ENCODE results near the gene SUN3.
"Not testable (repeated sequence)": the region's sequence is repeated elsewhere in the genome, so short reads cannot be mapped to it uniquely, and the experiment has no call there.

Gene SUN3

GRCh38 chr7:47942651-47943050 lies 86.3 kb downstream of the SUN3 start:
- not testable (repeated sequence) for DNase-seq (ENCODE audit: low read depth); H3K27me3 ChIP-seq (replicated peaks; ENCODE audit: control insufficient read depth, insufficient read depth, low read length); H3K4me3 ChIP-seq (ENCODE audit: low read length); H3K9me3 ChIP-seq (ENCODE audit: control insufficient read depth, low read length); H3K36me3 ChIP-seq (ENCODE audit: control insufficient read depth, insufficient read depth, low read length, severe bottlenecking); H3K9ac ChIP-seq (ENCODE audit: low read length)
- peaks cover 29% of the 10 kb centered on the region for H3K4me1 ChIP-seq (ENCODE audit: control insufficient read depth, insufficient read depth, low read length)

DNA sequence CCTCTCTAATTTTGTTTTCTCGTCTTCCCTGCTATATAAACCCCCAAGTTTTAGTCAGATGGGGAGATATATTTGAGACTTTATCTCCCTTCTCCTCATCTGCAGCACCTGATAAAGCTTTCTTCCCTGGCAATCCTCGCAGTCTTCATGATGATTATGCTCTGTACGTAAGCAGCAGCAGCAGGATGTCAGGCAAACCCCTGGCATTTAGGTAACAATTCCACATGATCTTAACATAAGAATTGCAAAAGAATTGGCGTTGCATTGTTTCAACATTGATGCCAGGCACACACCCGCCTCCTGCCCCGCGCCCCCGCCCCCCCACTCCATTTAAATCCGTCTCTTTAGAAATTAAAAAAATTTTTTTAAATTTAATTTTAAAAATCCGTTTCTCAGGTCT lies 86.8 kb downstream of the SUN3 start:
- H3K9ac ChIP-seq (ENCODE audit: low read length), result peak overlapping the region; percentile 79
- peaks cover 29% of the 10 kb centered on the region for H3K4me1 ChIP-seq (ENCODE audit: control insufficient read depth, insufficient read depth, low read length)
- no peaks in the 10 kb centered on the region for H3K9me3 ChIP-seq (ENCODE audit: control insufficient read depth, low read length)
- H3K36me3 ChIP-seq (ENCODE audit: control insufficient read depth, insufficient read depth, low read length, severe bottlenecking), result no peaks in the 10 kb centered on the region
- DNase-seq (ENCODE audit: low read depth), result no peak
- no peaks in the 10 kb centered on the region for H3K27me3 ChIP-seq (replicated peaks; ENCODE audit: control insufficient read depth, insufficient read depth, low read length)
- peak overlapping the region; percentile 46 for H3K4me3 ChIP-seq (ENCODE audit: low read length)

DNA sequence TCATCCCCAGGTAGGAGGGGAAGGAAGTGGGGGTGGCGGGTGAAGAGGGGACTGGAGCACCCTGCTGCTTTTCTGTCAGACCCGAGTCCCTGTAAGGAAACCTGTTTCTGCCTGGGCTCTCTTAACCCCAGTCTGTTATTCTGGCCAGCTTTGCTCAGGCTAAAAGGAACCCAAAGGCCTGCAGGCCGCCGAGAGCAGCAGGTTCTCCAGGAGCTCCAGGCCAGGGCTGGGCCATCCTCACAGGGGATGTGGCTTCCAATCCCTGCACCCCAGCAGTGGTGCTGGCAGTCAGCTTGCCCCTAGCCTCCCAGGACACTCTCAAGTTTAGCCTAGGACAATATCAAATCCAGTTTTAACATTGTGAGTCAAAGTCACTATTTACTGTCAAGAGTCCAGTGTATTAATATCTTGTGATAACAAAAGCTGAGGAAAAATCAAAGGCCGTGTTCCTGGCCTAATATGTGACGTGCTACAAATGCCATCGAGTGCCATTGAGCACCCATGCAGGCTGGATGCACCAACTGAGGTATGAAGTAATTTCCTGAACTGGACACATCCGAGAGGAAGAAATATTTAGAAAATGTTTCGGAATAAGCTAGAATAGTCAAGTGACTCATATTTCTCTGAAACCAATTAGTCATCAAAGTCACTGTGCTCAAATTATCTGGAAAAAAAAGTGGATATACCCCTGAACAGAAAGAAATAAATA lies 87.6 kb downstream of the SUN3 start:
- Histone ChIP-seq H3K4me3 (ENCODE audit: low read length) (peak overlapping the region; percentile 46), H3K36me3 (ENCODE audit: control insufficient read depth, insufficient read depth, low read length, severe bottlenecking) (no peaks in the 10 kb centered on the region), H3K4me1 (ENCODE audit: control insufficient read depth, insufficient read depth, low read length) (peaks cover 29% of the 10 kb centered on the region), H3K9me3 (ENCODE audit: control insufficient read depth, low read length) (no peaks in the 10 kb centered on the region), H3K9ac (ENCODE audit: low read length) (peak overlapping the region; percentile 79), H3K27me3 (replicated peaks; ENCODE audit: control insufficient read depth, insufficient read depth, low read length) (no peaks in the 10 kb centered on the region)
- DNase-seq (ENCODE audit: low read depth), result peak; percentile 82

DNA sequence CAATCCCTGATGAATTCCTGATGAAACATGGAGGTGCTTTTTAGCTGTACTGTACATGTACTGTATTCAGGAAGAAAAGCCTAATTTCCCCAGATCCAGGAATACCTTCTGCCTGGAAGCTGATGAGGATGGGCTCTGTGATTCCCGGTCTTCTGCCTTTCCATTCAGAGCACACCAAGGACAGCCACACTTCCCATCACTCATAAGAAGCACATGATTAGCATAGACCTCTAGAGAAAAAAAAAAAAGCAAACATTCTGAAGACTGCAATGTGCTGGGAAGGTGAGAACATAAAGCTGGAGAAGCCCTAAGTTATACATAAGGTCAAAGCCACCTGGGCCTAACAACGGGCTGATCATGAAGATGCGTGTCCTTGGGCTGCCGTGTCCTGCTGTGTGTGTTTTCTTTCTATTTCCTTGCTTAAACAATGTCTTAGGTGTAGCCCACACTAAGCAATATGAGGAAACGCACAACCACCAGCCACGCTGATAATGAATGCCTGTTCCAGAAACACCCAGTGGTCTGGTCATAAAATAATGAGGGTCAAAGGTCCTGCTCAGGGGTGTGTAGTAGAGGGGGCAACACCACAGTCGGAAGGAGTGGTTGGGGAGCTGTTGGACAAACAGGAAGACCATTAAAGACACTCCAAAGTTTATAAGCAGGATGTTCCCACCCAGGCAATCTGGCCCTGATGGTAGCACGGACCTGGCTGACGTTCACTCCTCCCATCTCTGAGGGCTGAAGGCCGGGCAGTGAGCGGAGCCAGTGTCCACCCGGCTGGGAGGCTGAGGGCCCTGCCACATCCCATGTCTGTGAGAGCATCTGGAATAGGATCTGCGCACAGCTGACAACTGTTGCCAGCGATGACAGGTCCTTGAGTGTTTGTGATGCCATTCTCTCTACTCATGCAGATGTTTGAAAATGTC lies 88.6 kb downstream of the SUN3 start:
- peak; percentile 52 for DNase-seq (ENCODE audit: low read depth)
- no peaks in the 10 kb centered on the region for H3K27me3 ChIP-seq (replicated peaks; ENCODE audit: control insufficient read depth, insufficient read depth, low read length)
- H3K36me3 ChIP-seq (ENCODE audit: control insufficient read depth, insufficient read depth, low read length, severe bottlenecking), result no peaks in the 10 kb centered on the region
- peak overlapping the region; percentile 68 for H3K9ac ChIP-seq (ENCODE audit: low read length)
- H3K4me1 ChIP-seq (ENCODE audit: control insufficient read depth, insufficient read depth, low read length), result peaks cover 29% of the 10 kb centered on the region
- H3K9me3 ChIP-seq (ENCODE audit: control insufficient read depth, low read length), result no peaks in the 10 kb centered on the region
- no peak overlapping the region for H3K4me3 ChIP-seq (ENCODE audit: low read length)

DNA sequence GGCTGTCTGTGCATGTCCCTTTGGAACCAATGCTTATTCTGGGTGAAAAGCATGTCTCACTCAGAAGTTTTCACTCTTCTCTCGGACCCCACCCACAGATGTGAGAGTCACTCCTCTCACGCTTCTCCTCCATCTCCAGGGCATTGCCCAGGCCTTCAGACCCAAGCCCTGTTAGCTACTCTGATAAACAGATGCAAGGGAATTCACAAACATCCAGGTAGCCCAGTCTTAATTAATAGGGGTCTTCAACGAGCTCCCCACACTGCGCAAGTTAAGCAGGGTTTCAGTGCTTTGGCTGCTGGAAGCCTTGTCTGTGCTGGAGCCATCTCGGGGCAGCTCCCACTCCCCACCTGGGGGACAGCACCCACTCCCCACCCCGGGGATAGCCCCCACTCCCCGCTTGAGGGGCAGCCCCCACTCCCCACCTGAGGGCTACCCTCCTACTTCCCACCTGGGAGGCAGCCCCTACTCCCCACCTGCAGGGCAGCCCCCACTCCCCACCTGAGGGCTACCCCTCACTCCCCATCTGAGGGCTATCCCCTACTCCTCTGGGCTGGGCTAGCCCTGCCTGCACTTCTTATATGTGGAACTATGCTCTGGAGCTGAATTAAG lies 89.4 kb downstream of the SUN3 start:
- Histone ChIP-seq H3K36me3 (ENCODE audit: control insufficient read depth, insufficient read depth, low read length, severe bottlenecking) (no peaks in the 10 kb centered on the region), H3K9ac (ENCODE audit: low read length) (no peak overlapping the region), H3K9me3 (ENCODE audit: control insufficient read depth, low read length) (no peaks in the 10 kb centered on the region), H3K4me1 (ENCODE audit: control insufficient read depth, insufficient read depth, low read length) (peaks cover 29% of the 10 kb centered on the region), H3K27me3 (replicated peaks; ENCODE audit: control insufficient read depth, insufficient read depth, low read length) (no peaks in the 10 kb centered on the region), H3K4me3 (ENCODE audit: low read length) (no peak overlapping the region)
- no peak for DNase-seq (ENCODE audit: low read depth)

GRCh38 chr7:47938574-47939165 lies 90.2 kb downstream of the SUN3 start:
- Histone ChIP-seq H3K9me3 (ENCODE audit: control insufficient read depth, low read length) (no peaks in the 10 kb centered on the region), H3K36me3 (ENCODE audit: control insufficient read depth, insufficient read depth, low read length, severe bottlenecking) (no peaks in the 10 kb centered on the region), H3K4me3 (ENCODE audit: low read length) (no peak overlapping the region), H3K9ac (ENCODE audit: low read length) (no peak overlapping the region), H3K4me1 (ENCODE audit: control insufficient read depth, insufficient read depth, low read length) (peaks cover 26% of the 10 kb centered on the region), H3K27me3 (replicated peaks; ENCODE audit: control insufficient read depth, insufficient read depth, low read length) (no peaks in the 10 kb centered on the region)
- DNase-seq (ENCODE audit: low read depth), result no peak

- H3K9ac ChIP-seq (ENCODE audit: low read length), result no peak overlapping the region
- H3K36me3 ChIP-seq (ENCODE audit: control insufficient read depth, insufficient read depth, low read length, severe bottlenecking), result no peaks in the 10 kb centered on the region
- no peak overlapping the region for H3K4me3 ChIP-seq (ENCODE audit: low read length)
- no peaks in the 10 kb centered on the region for H3K27me3 ChIP-seq (replicated peaks; ENCODE audit: control insufficient read depth, insufficient read depth, low read length)
- peaks cover 21% of the 10 kb centered on the region for H3K4me1 ChIP-seq (ENCODE audit: control insufficient read depth, insufficient read depth, low read length)
- H3K9me3 ChIP-seq (ENCODE audit: control insufficient read depth, low read length), result no peaks in the 10 kb centered on the region
- no peak for DNase-seq (ENCODE audit: low read depth)
Measured at GRCh38 chr7:47937711-47938573, 91.0 kb downstream of the SUN3 start.

Data from adipocyte (in vitro differentiated cells).